Muscle of leg (tissue), 11 donors: ENCODE data around the gene IGF1R. TPM values are rescaled to one million over a fixed set of nuclear protein-coding genes. Genes with fewer than 3 reads are reported as not detected.

ENCODE experiments used
- DNase-seq: peaks from one replicate; pipeline ENCODE4 v3.0.0; 2013
- H3K27ac ChIP-seq: one replicate; pipeline ENCODE4 v1.5.1; 2013; ENCODE audit warnings: mild to moderate bottlenecking, low read length, control low read depth
- H3K27me3 ChIP-seq: one replicate; pipeline ENCODE4 v1.6.1; 2013; ENCODE audit warnings: low read length; ENCODE audit not compliant: control insufficient read depth, insufficient read depth
- H3K36me3 ChIP-seq: one replicate; pipeline ENCODE4 v1.6.1; 2013; ENCODE audit warnings: low read length; ENCODE audit not compliant: control insufficient read depth, insufficient read depth
- H3K4me1 ChIP-seq: one replicate; pipeline ENCODE4 v1.6.1; 2013; ENCODE audit warnings: low read length; ENCODE audit not compliant: control insufficient read depth, insufficient read depth
- H3K4me3 ChIP-seq: one replicate; pipeline ENCODE4 v1.5.1; 2013; ENCODE audit warnings: low read length, control low read depth
- H3K9me3 ChIP-seq: replicated peaks from 2 replicates; pipeline ENCODE4 v1.6.1; 2013; ENCODE audit warnings: low read depth, low read length; ENCODE audit not compliant: control insufficient read depth
- WGBS: methylation state at CpG from one replicate; pipeline ENCODE4 v1.1.5; 2013; ENCODE audit warnings: missing lambda C conversion rate; ENCODE audit not compliant: insufficient coverage; 5-methylcytosine and 5-hydroxymethylcytosine counted together
- polyA plus RNA-seq, 8 donors: library from polyadenylated mRNA; unstranded; fragments of 120-200 nt; gene quantifications; one replicate each; pipeline versions ENCODE4 v1.2.1 to v1.2.3, GENCODE V29; 2013; ENCODE audit warnings: inconsistent platforms in 1 of 8, low replicate concordance in 1 of 8; ENCODE audit not compliant: insufficient read length in 8 of 8, insufficient read depth in 1 of 8
- total RNA-seq: library from RNA; stranded (reverse); fragments of 120-200 nt; gene quantifications from one replicate; pipeline ENCODE4 v1.2.4, GENCODE V29; 2013

The IGF1R gene
- total and polyA plus RNA-seq, 9 donors = 13.0 to 19.7 (median 18.3) TPM

- H3K27ac ChIP-seq = no peak overlapping the region
- no peaks in the 10 kb centered on the region for H3K9me3 ChIP-seq
- WGBS = 32% methylated on average over 4 of the region's 12 CpGs
- DNase-seq = peak; percentile 59
- peaks cover 19% of the 10 kb centered on the region for H3K4me1 ChIP-seq
- no peaks in the 10 kb centered on the region for H3K27me3 ChIP-seq
- H3K36me3 ChIP-seq = peaks cover 49% of the 10 kb centered on the region
- H3K4me3 ChIP-seq = no peak overlapping the region
Measured at GRCh38 chr15:98935736-98936135, 287.4 kb downstream of the IGF1R start.

GRCh38 chr15:98937413-98938104, 289.2 kb downstream of the IGF1R start:
- Histone ChIP-seq H3K9me3 (no peaks in the 10 kb centered on the region), H3K27me3 (no peaks in the 10 kb centered on the region), H3K4me3 (no peak overlapping the region), H3K27ac (no peak overlapping the region), H3K4me1 (peaks cover 19% of the 10 kb centered on the region), H3K36me3 (peaks cover 46% of the 10 kb centered on the region)
- no peak for DNase-seq
- 97% methylated on average over 3 of the region's 7 CpGs for WGBS

DNA sequence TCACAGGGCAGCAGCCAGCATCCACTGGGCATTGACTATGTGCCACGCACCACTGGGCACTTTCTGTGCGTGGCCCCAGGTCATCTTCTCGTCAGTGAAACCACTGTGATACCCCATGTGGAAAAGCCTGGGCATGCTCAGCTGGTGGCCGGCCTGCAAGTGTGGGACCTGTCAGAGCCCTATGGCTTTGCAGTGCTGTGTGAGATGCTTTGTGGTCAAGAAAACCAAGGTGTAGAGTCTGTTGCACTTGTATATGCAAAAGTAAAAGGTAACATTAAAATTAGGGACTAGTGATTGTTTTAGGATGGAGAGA, 289.7 kb downstream of the IGF1R start:
- Histone ChIP-seq H3K4me1 (peaks cover 24% of the 10 kb centered on the region), H3K36me3 (peaks cover 43% of the 10 kb centered on the region), H3K4me3 (no peak overlapping the region), H3K27me3 (no peaks in the 10 kb centered on the region), H3K27ac (no peak overlapping the region), H3K9me3 (no peaks in the 10 kb centered on the region)
- WGBS = 88% methylated on average over 4 of the region's 4 CpGs
- DNase-seq = no peak

DNA sequence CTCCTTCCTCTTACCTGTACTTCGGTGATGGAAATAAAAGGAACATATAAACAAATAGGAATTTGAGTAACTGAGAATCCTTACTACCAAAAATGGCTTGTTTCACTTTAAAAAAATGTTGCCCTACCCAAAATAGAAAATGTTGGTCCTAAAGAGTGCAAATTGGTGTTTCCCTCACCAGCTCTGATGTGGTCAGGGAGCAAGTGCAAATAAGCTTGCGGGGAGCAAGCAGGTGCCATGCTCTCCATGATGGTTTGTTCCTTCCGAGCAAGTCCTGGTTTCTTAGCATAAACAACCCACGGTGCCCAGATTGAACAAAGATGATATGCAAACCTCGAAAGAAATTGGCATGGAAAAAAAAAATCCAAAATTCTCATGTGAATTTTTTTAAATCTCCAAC, 290.5 kb downstream of the IGF1R start:
- H3K36me3 ChIP-seq = peaks cover 41% of the 10 kb centered on the region
- H3K9me3 ChIP-seq = no peaks in the 10 kb centered on the region
- 95% methylated on average over 4 of the region's 5 CpGs for WGBS
- H3K27ac ChIP-seq = no peak overlapping the region
- DNase-seq = no peak
- H3K4me3 ChIP-seq = no peak overlapping the region
- H3K4me1 ChIP-seq = peaks cover 30% of the 10 kb centered on the region
- no peaks in the 10 kb centered on the region for H3K27me3 ChIP-seq

GRCh38 chr15:98939311-98940080, 291.2 kb downstream of the IGF1R start:
- no peak for DNase-seq
- Histone ChIP-seq H3K9me3 (no peaks in the 10 kb centered on the region), H3K27me3 (no peaks in the 10 kb centered on the region), H3K4me3 (no peak overlapping the region), H3K4me1 (peaks cover 36% of the 10 kb centered on the region), H3K36me3 (peaks cover 42% of the 10 kb centered on the region), H3K27ac (no peak overlapping the region)
- 93% methylated on average over 8 of the region's 13 CpGs for WGBS

GRCh38 chr15:98941595-98942255, 293.4 kb downstream of the IGF1R start:
- DNase-seq = no peak
- no peaks in the 10 kb centered on the region for H3K27me3 ChIP-seq
- H3K4me3 ChIP-seq = no peak overlapping the region
- 75% methylated on average over 3 of the region's 5 CpGs for WGBS
- H3K9me3 ChIP-seq = no peaks in the 10 kb centered on the region
- H3K27ac ChIP-seq = no peak overlapping the region
- H3K4me1 ChIP-seq = peaks cover 33% of the 10 kb centered on the region
- H3K36me3 ChIP-seq = peaks cover 50% of the 10 kb centered on the region

- H3K27ac ChIP-seq = peak overlapping the region; percentile 75
- DNase-seq = no peak
- H3K4me1 ChIP-seq = peaks cover 39% of the 10 kb centered on the region
- H3K36me3 ChIP-seq = peaks cover 56% of the 10 kb centered on the region
- no peak overlapping the region for H3K4me3 ChIP-seq
- 94% methylated on average over 3 of the region's 7 CpGs for WGBS
- H3K27me3 ChIP-seq = no peaks in the 10 kb centered on the region
- no peaks in the 10 kb centered on the region for H3K9me3 ChIP-seq
Measured at GRCh38 chr15:98942431-98942830, 294.1 kb downstream of the IGF1R start.

- no peak overlapping the region for H3K4me3 ChIP-seq
- H3K27ac ChIP-seq = peak overlapping the region; percentile 75
- H3K9me3 ChIP-seq = no peaks in the 10 kb centered on the region
- no peaks in the 10 kb centered on the region for H3K27me3 ChIP-seq
- WGBS = 60% methylated on average over 1 of the region's 5 CpGs
- H3K4me1 ChIP-seq = peaks cover 39% of the 10 kb centered on the region
- DNase-seq = no peak
- H3K36me3 ChIP-seq = peaks cover 57% of the 10 kb centered on the region
Measured at GRCh38 chr15:98943051-98943508, 294.7 kb downstream of the IGF1R start.

DNA sequence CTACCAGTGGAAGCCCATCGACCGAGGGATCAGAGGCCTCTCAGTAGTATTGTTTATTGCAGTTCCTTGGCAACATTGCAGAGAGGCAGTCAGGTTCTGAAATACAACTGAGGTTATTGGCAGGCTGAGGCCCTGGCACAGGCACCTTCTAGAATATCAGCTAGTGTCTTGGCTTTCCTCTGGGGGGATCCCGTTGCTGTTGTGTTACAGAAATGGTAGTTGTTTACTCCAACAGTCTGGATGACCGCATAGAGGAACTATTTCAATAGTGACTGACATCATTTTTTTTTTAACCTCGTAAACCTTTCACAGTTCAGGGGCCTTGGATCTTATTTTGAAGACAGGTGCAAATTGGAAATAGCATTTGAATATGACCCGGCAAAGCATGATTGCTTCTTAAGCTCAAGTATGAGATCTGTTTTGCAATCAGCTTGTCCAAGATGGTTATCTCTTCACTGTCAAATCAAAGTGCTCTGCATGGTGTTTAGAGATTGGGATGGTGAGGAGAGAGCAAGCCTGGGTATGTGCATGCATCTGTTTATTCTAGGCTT, 295.3 kb downstream of the IGF1R start:
- Histone ChIP-seq H3K4me3 (no peak overlapping the region), H3K36me3 (peaks cover 62% of the 10 kb centered on the region), H3K27me3 (no peaks in the 10 kb centered on the region), H3K9me3 (no peaks in the 10 kb centered on the region), H3K27ac (peak overlapping the region; percentile 75), H3K4me1 (peaks cover 39% of the 10 kb centered on the region)
- 57% methylated on average over 1 of the region's 6 CpGs for WGBS
- DNase-seq = peak; percentile 88
